ENCODE data around the gene ZNF354C. TPM values are rescaled to one million over a fixed set of nuclear protein-coding genes. Genes with fewer than 3 reads are reported as not detected.

The ZNF354C gene
- total RNA-seq: 10 to 100 TPM in 2 of 4 donors, 1 to 10 TPM in 2; 5.9 to 38.7 (median 11.8) TPM

GRCh38 chr5:179060116-179061008 is at the start of gene ZNF354C:
TSS of gene ZNF354C (plus strand) at chr5:179060373. CDS start at chr5:179062069, 1,696 bp downstream.
- Histone ChIP-seq H3K4me3 (peak within 1 kb of the TSS; percentile 50 to 81), H3K36me3 (no peaks in the 10 kb centered on the region), H3K27ac (peak within 1 kb of the TSS; percentile 72 to 82), H3K9me3 (no peaks in the 10 kb centered on the region), H3K27me3 (no peaks in the 10 kb centered on the region), H3K4me1 (peaks cover 0 to 7% of the 10 kb centered on the region in 2 donors)
- peak; percentile 86 to 88 for DNase-seq
- TF ChIP-seq POLR2A (IDR thresholded peaks at IDR 0.05): peak; percentile 52 to 65
- peak in 1 of 4 experiments; percentile 34 for TF ChIP-seq CTCF (IDR thresholded peaks at IDR 0.05)
- intact Hi-C loops (cut with DNase I; ENCODE audit: low total_unique reads): no loop called here

- Histone ChIP-seq H3K4me3 (peak within 1 kb of the TSS; percentile 24 to 74), H3K9me3 (peaks cover 0 to 22% of the 10 kb centered on the region in 2 donors), H3K27me3 (no peaks in the 10 kb centered on the region), H3K4me1 (no peaks in the 10 kb centered on the region), H3K27ac (peak within 1 kb of the TSS; percentile 63 to 89), H3K36me3 (no peaks in the 10 kb centered on the region)
- peak; percentile 94 for DNase-seq
- TF ChIP-seq POLR2A (IDR thresholded peaks at IDR 0.05) (peak; percentile 30 to 62), CTCF (IDR thresholded peaks at IDR 0.05) (peak in 2 of 4 experiments; percentile 10 to 12)
- intact Hi-C loops (cut with DNase I; ENCODE audit: low total_unique reads): no loop called here
Measured at GRCh38 chr5:179023528-179024189, 36.5 kb upstream of the ZNF354C start, which contains the start of gene ZNF879. TSS of gene ZNF879 (plus strand) at chr5:179023804. CDS start at chr5:179025005, 1,201 bp downstream.

DNA sequence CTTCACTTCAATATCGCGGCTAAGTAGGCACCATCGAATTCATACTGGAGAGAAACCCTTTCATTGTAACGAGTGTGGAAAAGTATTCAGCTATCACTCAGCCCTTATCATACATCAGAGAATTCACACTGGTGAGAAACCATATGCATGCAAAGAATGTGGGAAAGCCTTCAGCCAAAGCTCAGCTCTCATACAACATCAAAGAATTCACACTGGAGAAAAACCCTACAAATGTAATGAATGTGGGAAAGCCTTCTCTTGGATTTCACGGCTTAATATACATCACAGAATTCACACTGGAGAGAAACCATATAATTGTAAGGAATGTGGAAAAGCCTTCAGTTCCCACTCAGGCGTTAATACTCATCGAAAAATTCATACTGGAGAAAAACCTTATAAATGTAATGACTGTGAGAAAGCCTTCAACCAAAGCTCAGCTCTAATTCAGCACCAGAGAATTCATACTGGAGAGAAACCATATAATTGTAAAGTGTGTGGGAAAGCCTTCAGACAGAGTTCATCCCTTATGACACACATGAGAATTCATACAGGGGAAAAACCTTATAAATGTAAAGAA is 27.1 kb upstream of the ZNF354C start:
- no peak for TF ChIP-seq CTCF (IDR thresholded peaks at IDR 0.05)
- TF ChIP-seq POLR2A (IDR thresholded peaks at IDR 0.05): no peak
- no peaks in the 10 kb centered on the region for H3K27me3 ChIP-seq
- no peak for DNase-seq
- intact Hi-C loops (cut with DNase I; ENCODE audit: low total_unique reads): no loop called here
- no peak overlapping the region for H3K4me3 ChIP-seq
- no peaks in the 10 kb centered on the region for H3K4me1 ChIP-seq
- peaks cover 10 to 83% of the 10 kb centered on the region in 2 donors for H3K9me3 ChIP-seq
- no peak overlapping the region for H3K27ac ChIP-seq
- no peaks in the 10 kb centered on the region for H3K36me3 ChIP-seq

DNA sequence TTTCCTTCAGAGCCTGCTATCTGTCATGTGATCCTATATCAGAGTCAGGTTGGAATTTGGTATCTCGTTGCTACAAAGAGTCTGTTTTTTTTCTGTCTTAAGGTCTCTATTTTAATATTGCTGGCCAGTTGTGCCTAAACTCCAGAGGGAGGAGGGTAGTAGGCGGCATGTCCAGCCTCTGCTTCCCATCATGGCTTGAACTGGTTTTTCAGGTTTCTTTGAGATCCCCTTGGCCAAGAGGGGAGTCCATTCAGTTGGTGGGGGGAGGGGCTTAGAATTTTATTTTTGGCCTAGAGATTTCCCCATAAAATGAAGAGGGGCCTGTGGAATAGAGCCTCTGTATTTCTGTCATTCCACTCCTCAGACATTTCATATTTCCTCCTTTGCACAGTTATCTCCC is 15.4 kb upstream of the ZNF354C start:
- no peaks in the 10 kb centered on the region for H3K4me1 ChIP-seq

More for the DNA sequence above, 15.4 kb upstream of the ZNF354C start:
- H3K36me3 ChIP-seq: no peaks in the 10 kb centered on the region
- H3K4me3 ChIP-seq: no peak overlapping the region
- intact Hi-C loops (cut with DNase I; ENCODE audit: low total_unique reads): no loop called here
- no peak overlapping the region for H3K27ac ChIP-seq
- no peak for TF ChIP-seq CTCF (IDR thresholded peaks at IDR 0.05)
- TF ChIP-seq POLR2A (IDR thresholded peaks at IDR 0.05): no peak
- no peaks in the 10 kb centered on the region for H3K27me3 ChIP-seq
- no peaks in the 10 kb centered on the region for H3K9me3 ChIP-seq
- no peak for DNase-seq
